ENCODE data around the gene TSC2. TPM values are rescaled to one million over a fixed set of nuclear protein-coding genes. Genes with fewer than 3 reads are reported as not detected.
"Not testable (repeated sequence)": the region's sequence is repeated elsewhere in the genome, so short reads cannot be mapped to it uniquely, and the experiment has no call there.

Gene TSC2
- total RNA-seq, 1 experiment from 2014 or later = 166 TPM

GRCh38 chr16:2115591-2115973 is 67.8 kb downstream of the TSC2 start:
- no peak for DNase-seq
- no peaks in the 10 kb centered on the region; the same call in 1 of the 2 replicates for H4K20me1 ChIP-seq (ENCODE audit: insufficient read depth)
- H3K27ac ChIP-seq = no peak overlapping the region
- no peaks in the 10 kb centered on the region for H3K36me3 ChIP-seq (ENCODE audit: low read depth)
- intact Hi-C loops (cut with micrococcal nuclease; ENCODE audit: unreplicated experiment) = no loop called here
- no peaks in the 10 kb centered on the region for H3K79me2 ChIP-seq (ENCODE audit: low read depth)
- ChIA-PET CTCF (no interaction called here), POLR2A (ENCODE audit: unreplicated experiment) (no interaction called here)
- no peaks in the 10 kb centered on the region for H3K9me3 ChIP-seq (ENCODE audit: insufficient read depth, low read depth)
- no peaks in the 10 kb centered on the region for H3K4me1 ChIP-seq (replicated peaks; ENCODE audit: insufficient read depth)
- no peaks in the 10 kb centered on the region for H3K9me2 ChIP-seq (ENCODE audit: insufficient read depth)
- BruUV-seq (replicated peaks) = no TSS peak
- no peak overlapping the region for H3K4me2 ChIP-seq
- H3K27me3 ChIP-seq (ENCODE audit: insufficient read depth, low read depth) = no peaks in the 10 kb centered on the region
- H3K4me3 ChIP-seq = no peak overlapping the region
- H2AFZ ChIP-seq = no peak overlapping the region
- H3F3A ChIP-seq (ENCODE audit: insufficient read depth, low read depth) = no peaks in the 10 kb centered on the region
- TF ChIP-seq EZH2 (IDR thresholded peaks at IDR 0.05; ENCODE audit: low read depth) (no peak), CTCF (conservative IDR thresholded peaks at IDR 0.05) (no peak)

- H3K9me2 ChIP-seq (ENCODE audit: insufficient read depth); CTCF ChIA-PET; intact Hi-C loops (cut with micrococcal nuclease; ENCODE audit: unreplicated experiment); BruUV-seq (replicated peaks); H3K27me3 ChIP-seq (ENCODE audit: insufficient read depth, low read depth); H3K9me3 ChIP-seq (ENCODE audit: insufficient read depth, low read depth); H3K36me3 ChIP-seq (ENCODE audit: low read depth); H3F3A ChIP-seq (ENCODE audit: insufficient read depth, low read depth); DNase-seq; H3K27ac ChIP-seq; POLR2A ChIA-PET (ENCODE audit: unreplicated experiment); H4K20me1 ChIP-seq (ENCODE audit: insufficient read depth); H3K79me2 ChIP-seq (ENCODE audit: low read depth); H3K4me1 ChIP-seq (replicated peaks; ENCODE audit: insufficient read depth); H3K4me2 ChIP-seq; H3K4me3 ChIP-seq; H2AFZ ChIP-seq: not testable (repeated sequence)
Observed at GRCh38 chr16:2116428-2116827, 68.6 kb downstream of the TSC2 start.

GRCh38 chr16:2117341-2117740 is 69.6 kb downstream of the TSC2 start:
- intact Hi-C loops (cut with micrococcal nuclease; ENCODE audit: unreplicated experiment); H3F3A ChIP-seq (ENCODE audit: insufficient read depth, low read depth); POLR2A ChIA-PET (ENCODE audit: unreplicated experiment); H3K9me2 ChIP-seq (ENCODE audit: insufficient read depth); H2AFZ ChIP-seq; DNase-seq; H3K27ac ChIP-seq; CTCF ChIA-PET; H3K27me3 ChIP-seq (ENCODE audit: insufficient read depth, low read depth); H3K4me2 ChIP-seq; H3K79me2 ChIP-seq (ENCODE audit: low read depth); H4K20me1 ChIP-seq (ENCODE audit: insufficient read depth); H3K4me1 ChIP-seq (replicated peaks; ENCODE audit: insufficient read depth); H3K36me3 ChIP-seq (ENCODE audit: low read depth); H3K4me3 ChIP-seq; BruUV-seq (replicated peaks); H3K9me3 ChIP-seq (ENCODE audit: insufficient read depth, low read depth): not testable (repeated sequence)

- BruUV-seq (replicated peaks); H2AFZ ChIP-seq; H3K4me2 ChIP-seq; H3K4me3 ChIP-seq; POLR2A ChIA-PET (ENCODE audit: unreplicated experiment); H3K36me3 ChIP-seq (ENCODE audit: low read depth); H3K79me2 ChIP-seq (ENCODE audit: low read depth); H3K9me3 ChIP-seq (ENCODE audit: insufficient read depth, low read depth); CTCF ChIA-PET; H3K4me1 ChIP-seq (replicated peaks; ENCODE audit: insufficient read depth); H3K27ac ChIP-seq; H3F3A ChIP-seq (ENCODE audit: insufficient read depth, low read depth); H3K27me3 ChIP-seq (ENCODE audit: insufficient read depth, low read depth); H4K20me1 ChIP-seq (ENCODE audit: insufficient read depth); H3K9me2 ChIP-seq (ENCODE audit: insufficient read depth); DNase-seq; intact Hi-C loops (cut with micrococcal nuclease; ENCODE audit: unreplicated experiment): not testable (repeated sequence)
Observed at GRCh38 chr16:2117960-2118722, 70.4 kb downstream of the TSC2 start.

- DNase-seq; H3K9me3 ChIP-seq (ENCODE audit: insufficient read depth, low read depth); H3K36me3 ChIP-seq (ENCODE audit: low read depth); H3K27ac ChIP-seq; H3K79me2 ChIP-seq (ENCODE audit: low read depth); H3K9me2 ChIP-seq (ENCODE audit: insufficient read depth); H3F3A ChIP-seq (ENCODE audit: insufficient read depth, low read depth); BruUV-seq (replicated peaks); intact Hi-C loops (cut with micrococcal nuclease; ENCODE audit: unreplicated experiment); POLR2A ChIA-PET (ENCODE audit: unreplicated experiment); H3K4me1 ChIP-seq (replicated peaks; ENCODE audit: insufficient read depth); H3K27me3 ChIP-seq (ENCODE audit: insufficient read depth, low read depth); H3K4me3 ChIP-seq; H3K4me2 ChIP-seq; H2AFZ ChIP-seq; H4K20me1 ChIP-seq (ENCODE audit: insufficient read depth): not testable (repeated sequence)
- CTCF ChIA-PET = interaction anchor here (0.6 kb wide), 1 partner anchor 380 kb away, joined by 5 read pairs; no protein-coding TSS in a partner anchor
Observed at GRCh38 chr16:2121325-2121724, 73.5 kb downstream of the TSC2 start.
